T-helper 17 cell (primary cell): ENCODE data around the gene CLIC4. TPM values are rescaled to one million over a fixed set of nuclear protein-coding genes. Genes with fewer than 3 reads are reported as not detected.
"Not testable (repeated sequence)": the region's sequence is repeated elsewhere in the genome, so short reads cannot be mapped to it uniquely, and the experiment has no call there.

Experiments
- ATAC-seq: fragments of 150-1000 bp; cut with Tn5 transposase; 2 replicates; pipeline ENCODE4 v1.10.0; 2021; ENCODE audit warnings: mild to moderate bottlenecking, moderate library complexity
- DNase-seq, 3 donors: peaks; one replicate each; pipeline versions ENCODE4 v3.0.0 to v3.0.0-alpha.2; 2020 to 2021
- H3K9me3 ChIP-seq: one replicate; pipeline ENCODE4 v1.7.0; 2013; ENCODE audit warnings: low read length, mild to moderate bottlenecking; ENCODE audit not compliant: control insufficient read depth, poor library complexity, severe bottlenecking
- H3K27ac Mint-ChIP-seq: one replicate; pipeline ENCODE4 v1.8.0; 2022; ENCODE audit warnings: mild to moderate bottlenecking, moderate library complexity, mixed read lengths
- H3K27me3 Mint-ChIP-seq: one replicate; pipeline ENCODE4 v1.8.0; 2022; ENCODE audit warnings: mixed read lengths
- H3K36me3 Mint-ChIP-seq: one replicate; pipeline ENCODE4 v1.8.0; 2022; ENCODE audit warnings: low read depth, mixed read lengths
- H3K4me1 Mint-ChIP-seq: one replicate; pipeline ENCODE4 v1.8.0; 2022; ENCODE audit warnings: mild to moderate bottlenecking, mixed read lengths
- H3K4me3 Mint-ChIP-seq: one replicate; pipeline ENCODE4 v1.8.0; 2022; ENCODE audit warnings: mild to moderate bottlenecking, moderate library complexity, mixed read lengths
- total RNA-seq, 4 donors: library from RNA in 2 of 4; stranded (reverse) in 2 of 4; gene quantifications; one replicate each; pipeline ENCODE4 v1.2.3 and lab custom pipeline; 2022 to 2026

Gene CLIC4
- total RNA-seq: 1 to 10 TPM; 3.9 to 9.9 TPM
- 1.1 to 15.2 reads per million in 2 donors for total RNA-seq (lab: John Stamatoyannopoulos, UW)

DNA sequence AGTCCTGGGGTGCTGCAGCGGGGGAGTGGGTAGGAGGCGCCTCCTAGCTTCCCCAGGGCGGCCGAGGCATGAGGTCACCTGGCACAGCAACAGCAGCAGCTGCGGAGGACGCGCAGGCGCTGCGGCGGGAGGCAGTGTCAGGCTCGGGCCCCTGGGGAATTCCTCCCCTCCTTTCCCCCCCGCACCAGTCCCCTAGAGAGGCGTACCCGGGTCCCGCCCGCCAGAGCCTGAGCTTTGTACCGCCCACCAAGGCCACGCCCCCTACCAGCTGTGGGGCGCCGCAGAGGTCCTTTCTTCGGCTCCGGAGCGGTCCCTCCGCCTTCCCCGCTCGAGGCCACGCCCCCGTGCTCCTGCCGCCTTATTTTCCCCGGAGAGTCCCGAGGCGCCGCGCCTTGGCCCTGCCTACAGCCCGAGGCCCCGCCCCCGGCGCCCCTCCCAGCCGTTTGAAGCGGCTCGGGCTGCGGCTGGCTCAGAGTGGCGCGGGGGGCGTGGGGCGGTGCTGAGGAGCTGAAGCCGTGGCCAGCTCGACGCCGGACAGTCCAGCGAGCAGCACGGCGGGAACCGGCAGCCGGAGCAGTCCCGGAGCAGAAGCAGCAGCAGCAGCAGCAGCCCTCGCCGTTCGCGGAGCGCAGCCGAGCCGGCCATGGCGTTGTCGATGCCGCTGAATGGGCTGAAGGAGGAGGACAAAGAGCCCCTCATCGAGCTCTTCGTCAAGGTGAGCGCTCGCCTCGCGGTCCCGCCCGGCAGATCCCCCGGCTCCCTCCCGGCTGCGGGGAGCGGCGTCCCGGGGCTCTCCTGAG, at the start of gene CLIC4:
TSS of gene CLIC4 (plus strand) at position 537 of the 800 bp plus-strand sequence. CDS start at position 644, 107 bp downstream.
- Mint-ChIP-seq H3K27me3 (peaks cover 13% of the 10 kb centered on the region), H3K4me3 (peak within 1 kb of the TSS; percentile 88), H3K27ac (peak within 1 kb of the TSS; percentile 37), H3K4me1 (peaks cover 14% of the 10 kb centered on the region), H3K36me3 (peaks cover 3% of the 10 kb centered on the region)
- H3K9me3 ChIP-seq: no peaks in the 10 kb centered on the region
- ATAC-seq (peak; percentile 91), DNase-seq (peak; percentile 99 to 100 (median 99))

DNA sequence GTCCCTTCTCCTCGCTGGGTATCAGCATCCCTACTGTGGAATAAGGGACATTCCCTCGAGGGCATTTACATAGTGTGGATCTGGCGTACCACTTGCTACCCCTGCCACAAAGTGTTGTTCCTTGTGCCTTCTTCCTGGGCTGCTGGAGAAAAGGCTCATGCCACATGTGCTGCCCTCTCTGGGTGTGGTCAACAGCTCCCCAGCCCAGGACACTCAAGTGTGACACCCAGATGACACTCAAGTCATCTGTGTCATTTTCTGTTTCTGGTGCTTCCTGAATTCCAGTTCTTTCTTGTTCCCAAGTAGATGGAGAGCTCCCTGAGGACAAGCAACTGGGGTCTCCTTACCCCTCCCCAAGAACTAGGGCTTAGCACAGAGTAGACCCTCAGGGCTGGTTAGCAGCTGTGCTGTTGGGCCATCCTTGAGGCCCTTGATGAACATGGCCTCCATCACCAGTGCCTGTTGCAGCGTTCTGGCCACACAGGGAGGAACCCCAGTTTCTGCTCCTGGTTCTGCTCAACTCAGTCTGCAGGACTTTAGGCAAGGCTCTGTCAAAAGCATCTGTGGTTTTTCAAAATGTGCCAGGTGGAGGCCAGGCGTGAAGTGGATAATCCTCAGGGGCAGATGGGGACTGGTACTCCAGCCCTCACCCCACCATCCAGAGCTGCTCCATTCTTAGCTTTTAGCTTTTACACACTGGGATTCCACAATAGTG, 49.0 kb upstream of the CLIC4 start:
- no peaks in the 10 kb centered on the region for H3K27me3 Mint-ChIP-seq
- no peaks in the 10 kb centered on the region for H3K9me3 ChIP-seq
- peaks cover 3% of the 10 kb centered on the region for H3K4me1 Mint-ChIP-seq
- DNase-seq (no peak), ATAC-seq (no peak)
- no peaks in the 10 kb centered on the region for H3K36me3 Mint-ChIP-seq
- peak overlapping the region; percentile 29 for H3K27ac Mint-ChIP-seq
- H3K4me3 Mint-ChIP-seq: no peak overlapping the region

DNA sequence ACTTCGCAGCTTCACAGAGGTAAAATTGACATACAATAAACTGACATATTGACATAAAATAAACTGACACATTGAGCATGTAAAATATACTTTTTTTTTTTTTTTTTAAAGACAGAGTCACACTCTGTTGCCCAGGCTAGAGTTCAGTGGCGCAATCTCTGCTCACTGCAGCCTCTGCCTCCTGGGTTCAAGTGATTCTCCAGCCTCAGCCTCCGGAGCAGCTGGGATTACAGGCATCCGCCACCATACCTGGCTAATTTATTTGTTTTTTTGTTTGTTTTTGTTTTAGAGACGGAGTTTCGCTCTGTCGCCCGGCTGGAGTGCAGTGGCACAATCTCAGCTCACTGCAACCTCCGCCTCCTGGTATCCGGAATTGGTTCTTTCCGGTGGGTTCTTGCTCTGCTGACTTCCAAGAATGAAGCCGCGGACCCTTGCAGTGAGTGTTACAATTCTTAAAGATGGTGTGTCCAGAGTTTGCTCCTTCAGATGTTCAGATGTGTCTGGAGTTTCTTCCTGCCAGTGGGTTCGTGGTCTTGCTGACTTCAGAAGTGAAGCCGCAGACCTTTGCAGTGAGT, 48.4 kb upstream of the CLIC4 start:
- Mint-ChIP-seq H3K36me3 (no peaks in the 10 kb centered on the region), H3K27ac (peak overlapping the region; percentile 29), H3K4me3 (no peak overlapping the region), H3K27me3 (no peaks in the 10 kb centered on the region), H3K4me1 (peaks cover 3% of the 10 kb centered on the region)
- no peaks in the 10 kb centered on the region for H3K9me3 ChIP-seq
- ATAC-seq (no peak), DNase-seq (no peak)

DNA sequence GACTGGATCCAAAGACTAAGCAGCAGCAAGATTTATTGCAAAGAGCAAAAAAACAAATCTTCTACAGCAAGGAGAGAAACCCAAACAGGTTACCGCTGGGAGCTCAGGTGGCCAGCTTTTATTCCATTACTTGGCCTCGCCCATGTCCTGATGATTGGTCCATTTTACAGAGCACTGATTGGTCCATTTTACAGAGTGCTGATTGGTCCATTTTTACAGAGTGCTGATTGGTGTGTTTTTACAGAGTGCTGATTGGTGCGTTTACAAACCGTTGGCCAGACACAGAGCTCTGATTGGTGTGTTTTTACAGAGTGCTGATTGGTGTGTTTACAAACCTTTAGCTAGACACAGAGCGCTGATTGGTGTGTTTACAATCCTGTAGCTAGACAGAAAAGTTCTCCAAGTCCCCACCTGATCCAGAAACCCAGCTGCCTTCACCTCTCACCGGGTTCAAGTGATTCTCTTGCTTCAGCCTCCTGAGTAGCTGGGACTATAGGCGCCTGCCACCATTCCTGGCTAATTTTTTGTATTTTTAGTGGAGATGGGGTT, 47.7 kb upstream of the CLIC4 start:
- H3K27ac Mint-ChIP-seq, H3K9me3 ChIP-seq, H3K4me1 Mint-ChIP-seq, H3K36me3 Mint-ChIP-seq, DNase-seq, H3K27me3 Mint-ChIP-seq, H3K4me3 Mint-ChIP-seq, ATAC-seq: not testable (repeated sequence)

DNA sequence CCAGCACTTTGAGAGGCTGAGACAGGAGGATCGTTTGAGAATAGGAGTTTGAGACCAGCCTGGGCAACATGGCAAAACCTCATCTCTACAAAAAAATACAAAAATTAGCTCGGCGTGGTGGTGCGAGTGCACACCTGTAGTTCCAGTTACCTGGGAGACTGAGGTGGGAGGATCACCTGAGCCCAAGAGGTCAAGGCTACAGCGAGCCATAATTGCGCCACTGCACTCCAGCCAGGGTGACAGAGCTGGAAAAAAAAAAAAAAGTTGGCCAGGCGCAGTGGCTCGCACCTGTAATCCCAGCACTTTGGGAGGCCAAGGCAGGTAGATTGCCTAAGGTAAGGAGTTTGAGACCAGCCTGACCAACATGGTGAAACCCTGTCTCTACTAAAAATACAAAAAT, 46.9 kb upstream of the CLIC4 start:
- not testable (repeated sequence) for H3K27ac Mint-ChIP-seq, H3K36me3 Mint-ChIP-seq, H3K4me1 Mint-ChIP-seq, H3K9me3 ChIP-seq, H3K4me3 Mint-ChIP-seq, ATAC-seq, DNase-seq, H3K27me3 Mint-ChIP-seq

DNA sequence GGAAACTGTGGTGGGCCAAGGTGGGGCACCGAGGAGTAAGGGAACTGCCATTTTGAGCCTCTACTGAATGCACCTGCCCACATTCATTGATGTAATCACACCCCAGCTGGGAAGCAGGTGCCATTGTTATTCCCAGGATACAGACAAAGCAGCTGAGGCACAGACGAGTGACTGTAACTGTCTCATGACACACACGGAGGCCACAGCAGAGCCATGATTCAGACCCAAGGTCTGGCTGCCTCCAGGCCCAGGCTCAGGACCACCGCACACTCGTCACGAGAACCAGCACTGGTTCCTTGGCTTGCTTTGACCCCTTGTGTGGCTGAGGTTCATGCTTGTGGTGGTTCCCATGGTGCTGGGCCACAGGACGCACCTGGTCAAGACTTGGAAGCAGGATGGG, 45.6 kb upstream of the CLIC4 start:
- Mint-ChIP-seq H3K36me3 (no peaks in the 10 kb centered on the region), H3K27ac (no peak overlapping the region), H3K4me1 (peaks cover 3% of the 10 kb centered on the region), H3K27me3 (no peaks in the 10 kb centered on the region), H3K4me3 (no peak overlapping the region)
- H3K9me3 ChIP-seq: no peaks in the 10 kb centered on the region
- ATAC-seq: no peak
- no peak for DNase-seq

DNA sequence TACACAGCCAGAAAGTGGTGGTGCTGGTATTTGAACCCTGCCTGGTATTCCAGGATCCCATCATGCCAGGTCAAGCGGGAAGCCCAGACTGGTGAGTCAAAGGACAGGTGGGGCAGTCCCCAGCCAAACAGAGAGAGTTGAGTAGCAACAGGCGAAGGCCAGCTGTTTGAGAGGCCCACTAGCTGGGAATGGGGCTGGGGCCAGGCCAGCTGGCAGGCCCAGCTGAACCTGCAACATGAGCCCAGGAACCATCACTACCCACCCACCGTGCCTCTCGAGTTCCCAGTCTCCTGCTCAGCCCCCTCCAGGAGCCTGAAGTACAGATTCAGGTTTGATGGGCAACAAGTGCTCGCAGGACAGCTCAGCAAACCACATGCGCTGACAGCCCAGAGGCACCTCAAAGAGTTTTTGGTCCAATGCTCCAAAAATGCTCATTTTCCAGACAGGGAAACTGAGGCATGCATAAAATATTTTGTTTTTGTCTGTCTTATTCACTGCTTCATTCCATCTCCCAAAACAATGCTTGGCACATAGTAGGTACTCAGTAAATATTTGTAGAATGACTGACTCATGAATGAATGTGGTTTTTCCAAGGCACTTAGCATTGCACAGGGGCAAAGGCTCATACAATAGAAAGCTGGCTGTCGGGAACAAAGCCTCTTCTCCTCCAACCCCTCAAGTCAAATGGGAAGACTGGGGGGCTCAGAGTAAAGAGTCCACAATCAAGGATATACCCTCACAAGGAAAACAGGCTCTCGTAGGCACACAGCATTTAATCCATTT, 42.5 kb upstream of the CLIC4 start:
- Mint-ChIP-seq H3K27ac (no peak overlapping the region), H3K4me1 (peaks cover 9% of the 10 kb centered on the region), H3K36me3 (no peaks in the 10 kb centered on the region), H3K27me3 (no peaks in the 10 kb centered on the region), H3K4me3 (no peak overlapping the region)
- no peaks in the 10 kb centered on the region for H3K9me3 ChIP-seq
- no peak for DNase-seq
- ATAC-seq: no peak

DNA sequence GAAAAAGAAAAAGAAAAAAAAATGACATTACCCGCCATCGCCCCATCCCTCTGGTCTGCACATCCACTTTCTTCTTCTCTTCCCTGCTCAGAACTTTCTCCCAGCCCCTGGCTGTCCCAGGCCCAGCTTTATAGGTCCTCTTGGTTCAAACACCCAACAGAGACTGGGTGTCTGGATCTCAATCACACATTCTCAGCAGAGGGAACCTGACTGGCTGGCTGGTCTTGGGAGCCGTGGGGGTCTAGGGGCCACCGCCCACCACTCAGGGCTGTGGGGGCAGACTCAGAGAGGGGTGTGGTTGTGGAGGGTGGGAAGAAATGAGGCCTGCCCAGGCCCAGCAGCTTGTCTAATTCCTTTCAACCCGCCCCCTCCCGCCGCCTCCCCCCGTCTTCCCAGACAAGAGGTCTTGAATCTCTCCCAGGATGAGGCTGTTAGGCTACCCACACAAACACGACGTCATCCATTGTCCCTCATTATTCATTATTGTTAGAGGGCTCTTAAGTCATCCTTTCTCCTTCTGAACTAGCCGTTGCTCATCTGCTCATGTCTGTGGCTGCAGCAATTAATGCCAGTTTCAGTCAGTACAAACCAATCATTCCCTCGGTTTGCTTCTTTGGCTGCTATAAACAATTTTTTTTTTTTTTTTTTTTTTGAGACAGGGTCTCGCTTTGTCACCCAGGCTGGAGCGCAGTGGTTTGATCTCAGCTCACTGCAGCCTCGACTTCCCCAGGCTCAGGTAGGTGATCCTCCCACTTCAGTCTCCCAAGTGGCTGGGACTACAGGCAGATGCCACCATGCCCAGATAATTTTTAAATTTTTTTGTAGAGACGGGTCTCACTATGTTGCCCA, 40.6 kb upstream of the CLIC4 start:
- no peaks in the 10 kb centered on the region for H3K9me3 ChIP-seq
- Mint-ChIP-seq H3K27me3 (no peaks in the 10 kb centered on the region), H3K36me3 (no peaks in the 10 kb centered on the region), H3K4me1 (peaks cover 14% of the 10 kb centered on the region), H3K27ac (peak overlapping the region; percentile 32), H3K4me3 (peak overlapping the region; percentile 19)
- DNase-seq (no peak), ATAC-seq (no peak)

DNA sequence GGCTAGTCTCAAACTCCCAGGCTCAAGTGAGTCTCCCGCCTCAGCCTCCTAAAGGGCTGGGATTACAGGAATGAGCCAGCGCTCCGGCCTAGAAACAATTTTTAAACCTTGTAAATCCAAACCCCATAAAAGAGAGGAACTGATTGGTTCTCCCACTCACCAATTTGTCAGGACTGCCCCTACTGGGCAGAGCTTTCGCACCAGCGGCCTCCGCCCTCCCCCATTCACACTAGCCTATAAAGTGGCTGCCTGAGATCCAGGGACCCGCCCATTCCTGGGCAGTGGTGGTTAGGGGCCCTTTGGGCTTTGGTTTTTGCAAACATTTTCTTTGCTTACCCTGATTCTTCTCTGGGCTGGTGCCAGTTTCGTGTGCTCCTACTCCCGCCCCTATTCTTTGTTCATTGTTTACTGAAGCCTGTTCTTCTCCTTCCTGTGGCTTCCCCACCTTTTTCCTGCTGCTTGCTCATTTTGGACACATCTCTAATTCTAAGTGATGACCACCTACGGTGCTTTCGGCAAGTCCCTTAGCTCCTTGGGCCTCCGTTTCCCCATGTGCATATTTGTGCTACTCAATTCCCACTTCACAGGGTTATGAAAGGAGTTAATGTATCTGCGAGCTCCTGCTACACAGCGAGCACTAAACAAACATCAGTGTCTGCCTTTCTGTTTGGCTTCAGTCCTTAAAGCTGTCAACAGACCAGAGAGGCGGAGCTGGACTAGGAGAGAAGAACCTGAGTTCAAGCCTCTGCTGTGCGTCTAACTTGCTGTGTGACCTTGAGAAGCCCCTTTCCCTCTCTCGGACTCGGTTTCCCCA, 39.8 kb upstream of the CLIC4 start:
- H3K4me1 Mint-ChIP-seq: peaks cover 20% of the 10 kb centered on the region
- H3K27ac Mint-ChIP-seq: peak overlapping the region; percentile 32
- no peaks in the 10 kb centered on the region for H3K27me3 Mint-ChIP-seq
- H3K9me3 ChIP-seq: no peaks in the 10 kb centered on the region
- no peak overlapping the region for H3K4me3 Mint-ChIP-seq
- ATAC-seq (peak; percentile 84), DNase-seq (no peak)
- H3K36me3 Mint-ChIP-seq: no peaks in the 10 kb centered on the region

DNA sequence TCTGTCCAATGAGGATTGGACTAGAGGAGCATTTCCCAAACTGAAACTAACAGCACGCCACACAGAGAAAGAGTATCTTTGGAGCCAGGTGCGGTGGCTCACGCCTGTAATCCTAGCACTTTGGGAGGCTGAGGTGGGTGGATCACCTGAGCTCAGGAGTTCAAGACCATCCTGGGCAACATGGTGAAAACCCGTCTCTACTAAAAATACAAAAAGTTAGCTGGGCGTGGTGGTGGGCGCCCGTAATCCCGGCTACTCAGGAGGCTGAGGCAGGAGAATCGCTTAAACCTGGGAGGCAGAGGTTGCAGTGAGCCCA, 39.2 kb upstream of the CLIC4 start:
- ATAC-seq, H3K36me3 Mint-ChIP-seq, H3K27me3 Mint-ChIP-seq, H3K4me3 Mint-ChIP-seq, DNase-seq, H3K9me3 ChIP-seq: not testable (repeated sequence)
- Mint-ChIP-seq H3K27ac (peak overlapping the region; percentile 32), H3K4me1 (peaks cover 20% of the 10 kb centered on the region)

DNA sequence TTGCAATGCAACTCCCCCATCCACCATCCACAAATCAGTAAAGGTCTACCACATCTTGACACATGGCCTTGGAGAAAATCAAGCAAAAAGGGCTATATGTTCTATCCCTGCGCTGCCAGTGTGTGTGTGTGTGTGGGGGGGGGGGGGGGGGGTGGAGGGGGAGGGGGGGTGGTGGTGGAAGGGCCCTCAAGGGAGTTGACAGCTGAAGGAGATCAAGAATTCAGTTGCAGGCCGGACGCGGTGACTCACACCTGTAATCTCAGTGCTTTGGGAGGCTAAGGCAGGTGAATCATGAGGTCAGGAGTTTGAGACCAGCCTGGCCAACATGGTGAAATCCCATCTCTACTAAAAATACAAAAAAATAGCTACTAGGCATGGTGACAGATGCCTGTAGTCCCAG, 37.6 kb upstream of the CLIC4 start:
- DNase-seq (no peak), ATAC-seq (no peak)
- Mint-ChIP-seq H3K27me3 (no peaks in the 10 kb centered on the region), H3K4me3 (no peak overlapping the region), H3K36me3 (no peaks in the 10 kb centered on the region), H3K27ac (peak overlapping the region; percentile 57), H3K4me1 (peaks cover 20% of the 10 kb centered on the region)
- no peaks in the 10 kb centered on the region for H3K9me3 ChIP-seq
